Loucy (cell line): ENCODE results near the gene ALDOA.
A peak's percentile ranks its signal among the peaks of the same experiment; 100 is the strongest.

ENCODE experiments used
- H2AFZ ChIP-seq: fragments of 200-600 bp; sonication (generic); 2 replicates; pipeline ENCODE4 v1.6.0; 2016; ENCODE audit warnings: antibody characterized with exemption, mild to moderate bottlenecking, low read length, moderate library complexity
- H3F3A ChIP-seq: fragments of 200-600 bp; 2 replicates; pipeline ENCODE4 v1.6.0; 2016; ENCODE audit warnings: antibody characterized with exemption, low read depth, mild to moderate bottlenecking
- H3K27me3 ChIP-seq: fragments of 200-600 bp; sonication (generic); 2 replicates; pipeline ENCODE4 v1.6.1; 2014; ENCODE audit warnings: low read length, mild to moderate bottlenecking; ENCODE audit not compliant: insufficient read depth, poor library complexity, severe bottlenecking
- H3K36me3 ChIP-seq: fragments of 200-600 bp; sonication (generic); 2 replicates; pipeline ENCODE4 v1.6.1; 2016; ENCODE audit warnings: low read length; ENCODE audit not compliant: insufficient read depth
- H3K4me1 ChIP-seq: fragments of 200-600 bp; sonication (generic); 2 replicates; pipeline ENCODE4 v1.5.1; 2014; ENCODE audit warnings: low read length, mild to moderate bottlenecking; ENCODE audit not compliant: insufficient read depth, poor library complexity, severe bottlenecking
- H3K4me2 ChIP-seq: fragments of 200-600 bp; sonication (generic); 2 replicates; pipeline ENCODE4 v1.6.0; 2014; ENCODE audit warnings: antibody characterized with exemption, low read length, low read depth, mild to moderate bottlenecking; ENCODE audit not compliant: poor library complexity, severe bottlenecking
- H3K4me3 ChIP-seq: fragments of 200-600 bp; sonication (generic); 2 replicates; pipeline ENCODE4 v1.5.1; 2014; ENCODE audit warnings: low read length, mild to moderate bottlenecking, mixed read lengths; ENCODE audit not compliant: poor library complexity, severe bottlenecking
- H3K79me2 ChIP-seq: fragments of 200-600 bp; sonication (generic); 2 replicates; pipeline ENCODE4 v1.6.1; 2014; ENCODE audit warnings: low read length; ENCODE audit not compliant: insufficient read depth
- H3K9ac ChIP-seq: fragments of 200-600 bp; sonication (generic); 2 replicates; pipeline ENCODE4 v1.6.0; 2014; ENCODE audit warnings: mild to moderate bottlenecking, low read depth, low read length, moderate library complexity; ENCODE audit not compliant: poor library complexity, severe bottlenecking
- H3K9me2 ChIP-seq: fragments of 200-600 bp; sonication (generic); replicated peaks from 2 replicates; pipeline ENCODE4 v1.6.1; 2016; ENCODE audit warnings: low read depth, low read length, mixed read lengths
- H3K9me3 ChIP-seq: fragments of 200-600 bp; sonication (generic); 2 replicates; pipeline ENCODE4 v1.6.1; 2014; ENCODE audit warnings: mild to moderate bottlenecking, antibody characterized with exemption, low read length, low read depth; ENCODE audit not compliant: insufficient read depth
- H4K20me1 ChIP-seq: fragments of 200-600 bp; sonication (generic); 2 replicates; pipeline ENCODE4 v1.6.0; 2014; ENCODE audit warnings: antibody characterized with exemption, low read length, mild to moderate bottlenecking; ENCODE audit not compliant: insufficient read depth, poor library complexity, severe bottlenecking
- CTCF ChIP-seq: fragments of 200-600 bp; sonication (generic); conservative IDR thresholded peaks from 2 replicates; pipeline ENCODE4 v1.5.1; 2014; ENCODE audit warnings: mild to moderate bottlenecking, antibody characterized with exemption, low read length
- EZH2phosphoT487 ChIP-seq: fragments of 200-600 bp; IDR thresholded peaks from 2 replicates; pipeline ENCODE4 v1.6.1; 2018; ENCODE audit warnings: antibody characterized with exemption, mild to moderate bottlenecking, moderate library complexity, borderline replicate concordance

Gene ALDOA

GRCh38 chr16:30078744-30079143 lies 13.2 kb downstream of the ALDOA start:
- no peak for TF ChIP-seq CTCF
- TF ChIP-seq EZH2phosphoT487: no peak
- peaks cover 28% of the 10 kb centered on the region for H4K20me1 ChIP-seq
- peaks cover 34% of the 10 kb centered on the region; the same call in 1 of the 2 replicates for H3K36me3 ChIP-seq
- no peaks in the 10 kb centered on the region for H3K9me3 ChIP-seq
- H3K9ac ChIP-seq: peak overlapping the region; percentile 95
- H3K79me2 ChIP-seq: peaks cover 71% of the 10 kb centered on the region
- no peaks in the 10 kb centered on the region for H3K9me2 ChIP-seq
- peak overlapping the region; percentile 99 for H3K4me3 ChIP-seq
- H2AFZ ChIP-seq: no peak overlapping the region
- peaks cover 28% of the 10 kb centered on the region for H3K4me1 ChIP-seq
- H3K4me2 ChIP-seq: peak overlapping the region; percentile 97
- peaks cover 6% of the 10 kb centered on the region; the same call in 1 of the 2 replicates for H3F3A ChIP-seq
- H3K27me3 ChIP-seq: peaks cover 5% of the 10 kb centered on the region

GRCh38 chr16:30079480-30079879 lies 13.9 kb downstream of the ALDOA start:
- no peaks in the 10 kb centered on the region for H3K9me3 ChIP-seq
- H3K4me2 ChIP-seq: peak overlapping the region; percentile 97
- H3K27me3 ChIP-seq: peaks cover 5% of the 10 kb centered on the region
- peaks cover 41% of the 10 kb centered on the region; the same call in 1 of the 2 replicates for H3K36me3 ChIP-seq
- no peak overlapping the region for H3K4me3 ChIP-seq
- peaks cover 6% of the 10 kb centered on the region; the same call in 1 of the 2 replicates for H3F3A ChIP-seq
- peaks cover 71% of the 10 kb centered on the region for H3K79me2 ChIP-seq
- no peak overlapping the region for H3K9ac ChIP-seq
- no peak overlapping the region for H2AFZ ChIP-seq
- peaks cover 28% of the 10 kb centered on the region for H3K4me1 ChIP-seq
- no peaks in the 10 kb centered on the region for H3K9me2 ChIP-seq
- H4K20me1 ChIP-seq: peaks cover 28% of the 10 kb centered on the region
- TF ChIP-seq EZH2phosphoT487 (no peak), CTCF (no peak)

- peaks cover 10% of the 10 kb centered on the region for H4K20me1 ChIP-seq
- no peak overlapping the region for H3K4me2 ChIP-seq
- H3F3A ChIP-seq: no peaks in the 10 kb centered on the region
- H3K4me3 ChIP-seq: no peak overlapping the region
- no peak overlapping the region for H2AFZ ChIP-seq
- no peaks in the 10 kb centered on the region for H3K9me3 ChIP-seq
- no peaks in the 10 kb centered on the region for H3K27me3 ChIP-seq
- peaks cover 53% of the 10 kb centered on the region; the same call in 1 of the 2 replicates for H3K36me3 ChIP-seq
- TF ChIP-seq EZH2phosphoT487: no peak
- peak; percentile 43 for TF ChIP-seq CTCF
- H3K9me2 ChIP-seq: no peaks in the 10 kb centered on the region
- peaks cover 8% of the 10 kb centered on the region for H3K4me1 ChIP-seq
- peaks cover 41% of the 10 kb centered on the region for H3K79me2 ChIP-seq
- no peak overlapping the region for H3K9ac ChIP-seq
Measured at GRCh38 chr16:30082545-30083090, 17.1 kb downstream of the ALDOA start.
